Brain microvascular endothelial cell (primary cell): Measurements from ENCODE around the gene SCRN1.
A peak's percentile ranks its signal among the peaks of the same experiment; 100 is the strongest.

Experiments
- DNase-seq: peaks from one replicate; pipeline ENCODE4 v3.0.0-alpha.2; 2020
- H3K27ac ChIP-seq: fragments of 250-450 bp; sonication (Bioruptor Pico); 2 replicates; pipeline ENCODE4 v1.5.1; 2020; ENCODE audit warnings: mild to moderate bottlenecking, moderate library complexity
- H3K27me3 ChIP-seq: fragments of 250-450 bp; sonication (Bioruptor Pico); replicated peaks from 2 replicates; pipeline ENCODE4 v1.5.1; 2020; ENCODE audit warnings: mild to moderate bottlenecking
- H3K36me3 ChIP-seq: fragments of 250-450 bp; sonication (Bioruptor Pico); replicated peaks from 2 replicates; pipeline ENCODE4 v1.5.1; 2020; ENCODE audit warnings: mild to moderate bottlenecking
- H3K4me3 ChIP-seq: 2 replicates; pipeline ENCODE4 v1.5.1; 2011; ENCODE audit warnings: low read depth, mild to moderate bottlenecking, control low read depth, low read length, moderate library complexity
- in situ Hi-C: cut with HindIII; loops from 2 replicates; pipeline ENCODE4 v1.10.0; 2017; ENCODE audit warnings: low sequenced_read_pairs, low pct_ligation_motif_present
- TF ChIP-seq, protein P1 (sequence below): IDR thresholded peaks from 2 replicates; pipeline ENCODE4 v1.5.1; 2011; ENCODE audit warnings: low read depth, mild to moderate bottlenecking, moderate library complexity, low read length, control low read depth, inconsistent platforms; ENCODE audit errors: missing control alignments

SCRN1 gene

GRCh38 chr7:29948587-29948986, 41.0 kb downstream of the SCRN1 start:
- in situ Hi-C loops, result no loop called here

DNA sequence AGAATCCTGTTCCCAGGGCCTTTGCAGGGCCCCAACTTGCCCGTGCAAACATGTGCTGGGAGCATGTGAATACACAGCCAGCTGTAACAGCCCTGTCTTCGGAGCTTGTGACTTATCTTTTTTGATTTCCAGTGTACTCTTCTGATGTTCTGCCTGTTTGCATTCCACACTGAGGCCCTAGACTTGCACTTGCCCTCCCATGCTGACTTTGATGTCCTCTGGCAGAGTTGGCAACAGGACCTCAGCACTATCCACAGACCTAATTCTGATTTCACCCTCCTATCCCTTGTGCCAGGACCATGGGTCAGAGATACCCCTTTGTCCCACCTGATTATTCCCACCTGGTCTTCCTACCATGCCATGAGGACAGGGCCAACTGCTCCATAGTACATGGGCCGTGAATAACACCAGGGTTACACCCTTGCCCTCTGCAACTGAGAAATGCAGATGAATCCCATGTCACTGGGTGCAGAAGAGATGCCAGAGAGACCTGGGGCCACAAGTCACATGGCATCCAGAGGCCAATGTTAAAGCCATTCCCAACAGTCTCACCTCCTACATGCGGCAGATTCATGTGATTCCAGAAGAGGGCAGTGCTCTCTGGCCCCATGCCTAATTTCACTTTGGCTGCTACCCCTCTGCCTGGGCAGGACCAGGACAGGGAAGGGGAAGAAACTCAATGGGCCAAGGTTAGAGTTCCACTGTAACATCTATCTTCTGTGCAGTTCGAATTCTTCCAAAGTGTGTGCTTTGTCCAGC, 43.0 kb downstream of the SCRN1 start:
- no peak for DNase-seq
- in situ Hi-C loops, result no loop called here

More at GRCh38 chr7:29948587-29948986, 41.0 kb downstream of the SCRN1 start:
- DNase-seq, result no peak
- Histone ChIP-seq H3K27me3 (no peaks in the 10 kb centered on the region), H3K27ac (no peak overlapping the region), H3K4me3 (no peak overlapping the region), H3K36me3 (peaks cover 62% of the 10 kb centered on the region)
- TF ChIP-seq, protein P1, sequence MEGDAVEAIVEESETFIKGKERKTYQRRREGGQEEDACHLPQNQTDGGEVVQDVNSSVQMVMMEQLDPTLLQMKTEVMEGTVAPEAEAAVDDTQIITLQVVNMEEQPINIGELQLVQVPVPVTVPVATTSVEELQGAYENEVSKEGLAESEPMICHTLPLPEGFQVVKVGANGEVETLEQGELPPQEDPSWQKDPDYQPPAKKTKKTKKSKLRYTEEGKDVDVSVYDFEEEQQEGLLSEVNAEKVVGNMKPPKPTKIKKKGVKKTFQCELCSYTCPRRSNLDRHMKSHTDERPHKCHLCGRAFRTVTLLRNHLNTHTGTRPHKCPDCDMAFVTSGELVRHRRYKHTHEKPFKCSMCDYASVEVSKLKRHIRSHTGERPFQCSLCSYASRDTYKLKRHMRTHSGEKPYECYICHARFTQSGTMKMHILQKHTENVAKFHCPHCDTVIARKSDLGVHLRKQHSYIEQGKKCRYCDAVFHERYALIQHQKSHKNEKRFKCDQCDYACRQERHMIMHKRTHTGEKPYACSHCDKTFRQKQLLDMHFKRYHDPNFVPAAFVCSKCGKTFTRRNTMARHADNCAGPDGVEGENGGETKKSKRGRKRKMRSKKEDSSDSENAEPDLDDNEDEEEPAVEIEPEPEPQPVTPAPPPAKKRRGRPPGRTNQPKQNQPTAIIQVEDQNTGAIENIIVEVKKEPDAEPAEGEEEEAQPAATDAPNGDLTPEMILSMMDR, result no peak

GRCh38 chr7:29945259-29945809, 44.3 kb downstream of the SCRN1 start:
- peaks cover 57% of the 10 kb centered on the region for H3K36me3 ChIP-seq
- in situ Hi-C loops, result no loop called here
- TF ChIP-seq, protein P1, result no peak
- no peaks in the 10 kb centered on the region for H3K27me3 ChIP-seq
- no peak for DNase-seq
- H3K27ac ChIP-seq, result no peak overlapping the region
- no peak overlapping the region for H3K4me3 ChIP-seq

More for the DNA sequence above, 43.0 kb downstream of the SCRN1 start:
- Histone ChIP-seq H3K36me3 (peaks cover 60% of the 10 kb centered on the region), H3K27me3 (no peaks in the 10 kb centered on the region), H3K27ac (no peak overlapping the region), H3K4me3 (no peak overlapping the region)
- TF ChIP-seq, protein P1, result peak; percentile 61

- DNase-seq, result no peak
- TF ChIP-seq, protein P1, result no peak
- in situ Hi-C loops, result no loop called here
- H3K27me3 ChIP-seq, result no peaks in the 10 kb centered on the region
- H3K27ac ChIP-seq, result no peak overlapping the region
- peaks cover 70% of the 10 kb centered on the region for H3K36me3 ChIP-seq
- H3K4me3 ChIP-seq, result no peak overlapping the region
These were observed 49.4 kb downstream of the SCRN1 start for GRCh38 chr7:29940199-29940598.

- H3K36me3 ChIP-seq, result peaks cover 65% of the 10 kb centered on the region
- no peaks in the 10 kb centered on the region for H3K27me3 ChIP-seq
- in situ Hi-C loops, result no loop called here
- TF ChIP-seq, protein P1, result no peak
- H3K27ac ChIP-seq, result no peak overlapping the region
- no peak overlapping the region for H3K4me3 ChIP-seq
- no peak for DNase-seq
These were observed 52.5 kb downstream of the SCRN1 start for GRCh38 chr7:29937132-29937531.
